Endothelial cell of hepatic sinusoid (primary cell): ENCODE measurements around the gene TMEM151B.

Experiments
- in situ Hi-C: cut with HindIII; loops from 2 replicates; pipeline ENCODE4 v1.10.0; 2017; ENCODE audit warnings: low sequenced_read_pairs

TMEM151B gene

GRCh38 chr6:44269921-44270525, at the start of gene TMEM151B:
Gene TMEM151B, plus strand, starts transcription at chr6:44270450. Its CDS starts 293 bp downstream, at chr6:44270743.
- in situ Hi-C loops, result loop anchor here (5.0 kb wide), 2 partner anchors 37 to 67 kb away; no protein-coding TSS in a partner anchor

- in situ Hi-C loops, result no loop called here
Observed at GRCh38 chr6:44220913-44221290, 49.3 kb upstream of the TMEM151B start.

DNA sequence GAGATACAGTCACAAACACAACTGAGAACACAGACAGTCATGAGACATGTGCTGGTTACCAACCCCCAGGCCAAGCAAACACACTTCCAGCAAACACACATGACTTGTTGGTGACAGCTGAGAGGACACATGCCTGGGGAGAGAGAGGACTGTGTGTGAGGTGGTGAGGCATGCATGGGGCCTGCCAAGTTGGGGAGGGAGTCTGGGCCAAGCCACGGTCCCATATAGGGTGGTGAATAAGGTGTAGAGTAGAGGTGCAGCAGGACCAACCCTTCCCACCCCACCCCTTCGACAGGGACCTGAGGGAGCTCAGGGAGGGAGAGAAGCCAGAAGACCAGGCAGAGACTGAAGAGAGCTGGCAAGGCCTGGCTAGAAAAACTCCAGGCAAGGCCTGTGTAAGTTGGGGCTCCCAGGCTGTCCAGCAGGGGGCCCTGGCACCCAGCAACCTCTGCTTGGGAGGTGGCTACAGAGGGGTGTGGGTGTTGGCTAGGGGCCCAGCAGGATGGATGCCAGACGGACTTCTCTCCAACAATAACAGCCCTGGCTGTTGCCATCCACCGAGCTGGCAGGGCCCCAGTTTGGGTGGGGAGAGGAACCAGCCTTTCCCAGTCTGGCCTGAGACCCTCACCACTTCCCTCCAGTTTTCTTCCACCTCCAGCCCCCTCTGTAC, 48.8 kb upstream of the TMEM151B start:
- in situ Hi-C loops, result no loop called here

GRCh38 chr6:44221961-44222335, 48.3 kb upstream of the TMEM151B start:
- in situ Hi-C loops, result no loop called here

DNA sequence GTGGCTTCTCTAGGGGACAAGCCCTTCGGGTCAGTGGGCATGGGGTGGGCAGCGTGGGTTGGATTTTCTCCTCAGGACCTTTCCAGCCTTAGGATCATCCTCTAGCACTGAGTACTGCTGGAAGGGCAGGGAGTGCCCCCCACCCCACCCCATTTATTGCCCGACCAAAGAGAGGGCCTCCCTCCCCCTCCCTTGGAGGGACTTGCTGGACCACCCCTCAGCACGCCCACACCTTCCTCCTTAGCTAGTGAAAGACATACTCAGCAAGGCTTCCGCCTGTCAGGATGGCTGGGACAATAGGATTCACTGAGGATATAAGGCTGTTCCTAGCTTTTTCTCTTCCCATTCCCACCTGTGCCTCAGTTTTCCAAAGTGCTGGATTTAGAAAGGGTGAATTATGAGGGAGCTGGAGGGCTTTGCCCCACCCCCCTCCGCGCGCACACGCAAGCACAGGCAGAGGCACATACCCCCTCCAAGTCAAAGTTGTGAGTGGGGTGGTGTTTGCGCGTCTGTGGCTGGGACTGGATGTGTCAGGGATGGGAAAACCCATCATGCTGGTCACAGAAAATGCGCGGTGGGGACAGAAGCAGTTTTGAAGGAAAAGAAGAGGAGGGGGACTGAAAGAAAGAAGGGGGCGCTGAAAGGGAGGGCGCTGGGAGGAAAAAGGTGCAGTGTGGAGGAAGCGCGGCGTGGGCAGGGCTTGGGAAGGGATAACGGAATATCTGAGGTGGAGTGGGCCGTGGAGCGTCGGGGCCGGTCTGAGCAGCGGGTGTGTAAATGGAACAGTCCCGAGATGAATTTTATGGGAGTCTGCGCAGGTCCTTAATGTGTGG, 47.5 kb upstream of the TMEM151B start:
- in situ Hi-C loops, result no loop called here

GRCh38 chr6:44223319-44224028, 46.8 kb upstream of the TMEM151B start, which contains the start of gene SLC29A1:
Gene SLC29A1, plus strand, starts transcription at chr6:44223595. Its CDS starts 3,719 bp downstream, at chr6:44227314.
- in situ Hi-C loops, result no loop called here

DNA sequence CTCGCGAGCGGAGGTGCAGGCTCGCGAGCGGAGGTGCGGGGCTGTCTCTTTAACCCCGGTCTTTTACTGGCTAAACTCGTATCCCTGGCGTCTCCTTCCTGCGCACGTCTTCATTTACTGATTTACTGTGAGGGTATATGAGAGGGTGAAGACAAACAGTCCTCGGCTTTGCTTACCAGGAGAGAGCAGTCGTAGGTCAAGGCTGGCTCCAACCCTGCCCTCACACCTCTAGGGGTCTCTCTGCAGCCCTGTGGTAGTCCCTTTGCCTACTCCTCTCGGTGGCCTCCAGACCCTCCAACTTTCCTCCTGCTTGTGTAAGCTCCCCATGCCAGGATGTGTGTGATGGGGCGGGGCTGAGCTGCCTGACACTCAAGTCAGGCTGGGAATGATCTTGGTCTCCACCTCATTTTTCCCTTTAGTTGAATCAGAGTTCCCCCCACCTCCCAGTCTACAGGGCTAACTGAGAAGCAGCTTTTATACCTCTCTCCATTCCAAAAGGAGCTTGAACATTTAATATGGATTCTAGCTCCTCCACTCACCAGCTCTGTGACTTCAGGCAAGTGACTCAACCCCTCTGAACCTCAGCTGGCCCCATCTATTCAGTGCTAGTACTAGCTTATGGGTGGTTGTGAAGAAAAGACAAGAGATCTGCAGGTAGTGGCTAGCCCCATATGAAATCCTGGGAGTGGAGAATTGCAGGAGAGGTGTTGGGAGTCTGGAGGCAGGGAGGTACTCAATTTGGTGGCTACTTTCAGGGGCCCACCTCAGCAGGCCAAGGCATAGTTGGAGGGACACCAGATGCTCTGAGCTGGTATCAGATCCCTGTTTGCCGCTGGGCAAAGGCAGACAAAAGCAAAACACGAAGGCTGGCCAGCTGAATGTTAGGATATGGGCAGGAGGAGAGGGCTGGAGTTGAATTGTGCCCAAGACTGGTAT, 46.0 kb upstream of the TMEM151B start:
- in situ Hi-C loops, result no loop called here

- in situ Hi-C loops, result no loop called here
Observed at GRCh38 chr6:44224965-44225305, 45.3 kb upstream of the TMEM151B start.

GRCh38 chr6:44225579-44226325, 44.5 kb upstream of the TMEM151B start:
- in situ Hi-C loops, result no loop called here

DNA sequence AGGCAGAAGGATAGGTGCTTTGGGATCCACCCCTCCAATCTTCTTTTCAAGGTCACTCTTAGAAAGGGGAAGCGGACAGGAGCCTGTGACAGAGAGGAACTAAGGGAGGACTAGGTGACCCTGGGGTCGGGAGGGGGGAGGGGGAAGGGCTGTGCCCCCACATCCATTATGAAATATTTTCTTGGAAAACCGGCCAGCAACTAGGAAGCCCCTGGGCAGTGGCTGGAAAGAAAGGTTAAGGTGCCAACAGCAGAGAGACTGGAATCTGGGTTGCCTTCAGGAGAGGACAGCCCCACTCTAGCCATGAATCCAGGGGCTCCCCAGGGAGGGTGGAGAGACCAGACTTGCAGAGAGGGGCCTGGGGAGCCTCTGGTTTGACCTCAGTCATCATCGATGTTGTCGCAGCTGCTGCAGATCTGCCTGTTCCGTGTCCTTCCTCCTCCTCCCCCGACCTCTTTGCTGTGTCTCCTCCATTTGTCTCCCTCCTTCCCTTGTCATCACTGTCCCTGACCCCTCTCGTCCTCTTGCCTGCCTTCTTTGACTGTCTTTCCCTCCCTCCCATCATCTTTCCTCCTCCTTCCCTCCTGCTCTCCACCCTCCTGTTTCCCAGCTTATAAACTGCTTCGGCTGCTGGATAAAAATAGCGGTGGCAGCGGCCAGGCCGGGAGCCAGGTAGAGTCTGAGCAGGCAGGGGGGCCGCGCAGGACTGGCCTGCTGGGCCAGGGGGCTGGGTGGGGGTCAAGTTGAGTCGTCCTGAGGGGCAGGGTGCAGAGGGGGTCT, 43.7 kb upstream of the TMEM151B start:
- in situ Hi-C loops, result no loop called here

GRCh38 chr6:44227148-44227793, 43.0 kb upstream of the TMEM151B start:
- in situ Hi-C loops, result no loop called here

GRCh38 chr6:44228031-44228430, 42.2 kb upstream of the TMEM151B start:
- in situ Hi-C loops, result no loop called here

DNA sequence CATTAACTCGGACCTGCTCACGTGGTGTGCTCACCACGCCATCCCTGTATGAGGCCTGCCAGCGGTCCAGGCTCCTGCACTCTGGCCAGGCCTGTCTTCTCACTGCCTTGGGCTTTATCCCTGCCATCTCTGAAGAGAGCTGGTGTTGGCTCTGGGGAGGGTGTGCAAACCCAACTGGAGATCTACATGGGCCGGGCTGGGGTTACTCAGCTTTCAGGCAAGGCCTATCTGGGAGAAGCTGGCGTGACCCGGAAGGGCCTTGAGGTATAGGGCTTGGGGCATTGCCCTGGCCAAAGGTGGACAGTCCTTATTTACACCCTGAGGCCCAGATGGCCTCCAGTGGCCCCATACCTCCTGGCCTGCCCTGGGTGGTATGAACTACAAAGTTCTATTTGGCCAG, 41.8 kb upstream of the TMEM151B start:
- in situ Hi-C loops, result no loop called here

- in situ Hi-C loops, result no loop called here
Observed at GRCh38 chr6:44228836-44229235, 41.4 kb upstream of the TMEM151B start.

DNA sequence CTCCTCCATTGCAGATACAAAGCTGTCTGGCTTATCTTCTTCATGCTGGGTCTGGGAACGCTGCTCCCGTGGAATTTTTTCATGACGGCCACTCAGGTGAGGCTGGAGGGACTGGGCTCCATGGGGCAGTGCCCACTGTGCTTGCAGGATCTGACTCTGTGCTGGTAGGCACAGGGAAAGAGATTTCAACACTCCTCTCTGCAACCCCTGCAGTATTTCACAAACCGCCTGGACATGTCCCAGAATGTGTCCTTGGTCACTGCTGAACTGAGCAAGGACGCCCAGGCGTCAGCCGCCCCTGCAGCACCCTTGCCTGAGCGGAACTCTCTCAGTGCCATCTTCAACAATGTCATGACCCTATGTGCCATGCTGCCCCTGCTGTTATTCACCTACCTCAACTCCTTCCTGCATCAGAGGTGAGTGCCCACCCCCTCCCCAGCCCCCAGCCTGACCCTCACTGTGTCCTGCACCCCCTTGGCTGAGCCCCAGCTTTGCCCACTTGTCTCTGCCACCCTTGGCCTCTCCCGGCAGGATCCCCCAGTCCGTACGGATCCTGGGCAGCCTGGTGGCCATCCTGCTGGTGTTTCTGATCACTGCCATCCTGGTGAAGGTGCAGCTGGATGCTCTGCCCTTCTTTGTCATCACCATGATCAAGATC, 40.7 kb upstream of the TMEM151B start:
- in situ Hi-C loops, result loop anchor here (5.0 to 10.0 kb wide), 3 partner anchors 45 to 122 kb away; no protein-coding TSS in a partner anchor

DNA sequence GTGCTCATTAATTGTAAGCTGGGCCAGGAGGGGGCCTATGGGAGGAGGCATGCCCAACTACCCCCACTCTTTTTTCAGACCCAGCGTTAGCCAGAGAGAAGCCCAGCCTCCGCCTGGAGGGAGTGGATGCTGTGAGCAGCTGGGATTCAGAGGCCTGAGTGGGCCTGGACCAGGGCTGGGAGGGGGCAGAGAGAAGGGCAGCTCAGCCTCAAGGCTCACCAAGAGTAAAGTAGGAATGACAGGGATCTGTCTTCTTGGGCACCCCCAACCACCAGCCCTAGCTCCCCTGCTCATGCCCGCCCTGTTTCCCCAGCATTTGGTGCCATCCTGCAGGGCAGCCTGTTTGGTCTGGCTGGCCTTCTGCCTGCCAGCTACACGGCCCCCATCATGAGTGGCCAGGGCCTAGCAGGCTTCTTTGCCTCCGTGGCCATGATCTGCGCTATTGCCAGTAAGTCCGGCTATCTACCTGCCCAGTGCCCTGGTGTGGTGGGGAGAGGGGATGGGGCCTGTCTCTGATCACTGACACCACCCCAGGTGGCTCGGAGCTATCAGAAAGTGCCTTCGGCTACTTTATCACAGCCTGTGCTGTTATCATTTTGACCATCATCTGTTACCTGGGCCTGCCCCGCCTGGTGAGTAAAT, 40.1 kb upstream of the TMEM151B start:
- in situ Hi-C loops, result loop anchor here (5.0 to 10.0 kb wide), 3 partner anchors 45 to 123 kb away; no protein-coding TSS in a partner anchor

- in situ Hi-C loops, result loop anchor here (5.0 to 10.0 kb wide), 3 partner anchors 47 to 124 kb away; no protein-coding TSS in a partner anchor
Observed at GRCh38 chr6:44231426-44231825, 38.8 kb upstream of the TMEM151B start.
